Astrocyte (in vitro differentiated cells and primary cell): Measurements from ENCODE around the gene UVRAG. TPM values are rescaled to one million over a fixed set of nuclear protein-coding genes. Genes with fewer than 3 reads are reported as not detected.

Experiments
- DNase-seq: peaks from one replicate; pipeline ENCODE4 v3.0.0-alpha.2; 2010; ENCODE audit warnings: low read depth
- FAIRE-seq: peaks from 2 replicates; lab custom pipeline; 2011; peaks lifted over from hg19 to GRCh38; lab: Jason Lieb, UNC
- H2AFZ ChIP-seq: 2 replicates; pipeline ENCODE4 v1.6.0; 2012; ENCODE audit warnings: low read depth, low read length, inconsistent platforms
- H3K27ac ChIP-seq: 2 replicates; pipeline ENCODE4 v1.5.1; 2011; ENCODE audit warnings: low read depth, low read length, inconsistent platforms
- H3K27me3 ChIP-seq: 2 replicates; pipeline ENCODE4 v1.6.0; 2011; ENCODE audit warnings: low read length, inconsistent platforms; ENCODE audit not compliant: insufficient read depth
- H3K36me3 ChIP-seq: 2 replicates; pipeline ENCODE4 v1.5.1; 2011; ENCODE audit warnings: low read length, inconsistent platforms; ENCODE audit not compliant: insufficient read depth
- H3K4me1 ChIP-seq: 2 replicates; pipeline ENCODE4 v1.5.1; 2011; ENCODE audit warnings: low read length, inconsistent platforms; ENCODE audit not compliant: insufficient read depth
- H3K4me2 ChIP-seq: 2 replicates; pipeline ENCODE4 v1.6.0; 2012; ENCODE audit warnings: low read length, inconsistent platforms
- H3K4me3 ChIP-seq: 2 replicates; pipeline ENCODE4 v1.5.1; 2011; ENCODE audit warnings: low read depth, mild to moderate bottlenecking, low read length, inconsistent platforms; ENCODE audit not compliant: insufficient read depth
- H3K79me2 ChIP-seq: 2 replicates; pipeline ENCODE4 v1.6.0; 2012; ENCODE audit warnings: mild to moderate bottlenecking, low read length, inconsistent platforms; ENCODE audit not compliant: insufficient read depth
- H3K9ac ChIP-seq: 2 replicates; pipeline ENCODE4 v1.6.0; 2012; ENCODE audit warnings: mild to moderate bottlenecking, low read length, inconsistent platforms
- H3K9me3 ChIP-seq: 2 replicates; pipeline ENCODE4 v1.5.1; 2012; ENCODE audit warnings: low read depth, mild to moderate bottlenecking, low read length, inconsistent platforms; ENCODE audit not compliant: insufficient read depth
- H4K20me1 ChIP-seq: 2 replicates; pipeline ENCODE4 v1.6.0; 2012; ENCODE audit warnings: low read length, inconsistent platforms; ENCODE audit not compliant: insufficient read depth
- H3K27ac Mint-ChIP-seq: one replicate; pipeline ENCODE4 v1.8.0; 2021; ENCODE audit warnings: mild to moderate bottlenecking, mixed read lengths; ENCODE audit not compliant: unreplicated experiment
- H3K27me3 Mint-ChIP-seq: one replicate; pipeline ENCODE4 v1.8.0; 2021; ENCODE audit warnings: low read depth, mixed read lengths; ENCODE audit not compliant: unreplicated experiment
- H3K36me3 Mint-ChIP-seq: one replicate; pipeline ENCODE4 v1.8.0; 2021; ENCODE audit warnings: low read depth, mixed read lengths; ENCODE audit not compliant: unreplicated experiment
- H3K4me1 Mint-ChIP-seq: one replicate; pipeline ENCODE4 v1.8.0; 2021; ENCODE audit warnings: low read depth, mixed read lengths; ENCODE audit not compliant: unreplicated experiment
- H3K4me3 Mint-ChIP-seq: one replicate; pipeline ENCODE4 v1.8.0; 2021; ENCODE audit warnings: mild to moderate bottlenecking, moderate library complexity, mixed read lengths; ENCODE audit not compliant: unreplicated experiment
- H3K9me3 Mint-ChIP-seq: one replicate; pipeline ENCODE4 v1.8.0; 2021; ENCODE audit warnings: mild to moderate bottlenecking, mixed read lengths; ENCODE audit not compliant: unreplicated experiment
- EZH2 ChIP-seq: IDR thresholded peaks from 2 replicates; pipeline ENCODE4 v1.6.1; 2012; ENCODE audit warnings: mild to moderate bottlenecking, low read length, inconsistent platforms; ENCODE audit not compliant: insufficient read depth
- total RNA-seq: library from RNA; stranded (reverse); gene quantifications from 2 replicates; pipeline ENCODE4 v1.2.1, GENCODE V29; 2021
- TF ChIP-seq, protein P1 (sequence below): IDR thresholded peaks from 2 replicates; pipeline ENCODE4 v1.5.1; 2011; ENCODE audit warnings: low read depth, mild to moderate bottlenecking, inconsistent platforms, low read length, moderate library complexity; ENCODE audit not compliant: insufficient read depth

UVRAG gene
- total RNA-seq, 1 donor from 2014 or later = 15.3 TPM

DNA sequence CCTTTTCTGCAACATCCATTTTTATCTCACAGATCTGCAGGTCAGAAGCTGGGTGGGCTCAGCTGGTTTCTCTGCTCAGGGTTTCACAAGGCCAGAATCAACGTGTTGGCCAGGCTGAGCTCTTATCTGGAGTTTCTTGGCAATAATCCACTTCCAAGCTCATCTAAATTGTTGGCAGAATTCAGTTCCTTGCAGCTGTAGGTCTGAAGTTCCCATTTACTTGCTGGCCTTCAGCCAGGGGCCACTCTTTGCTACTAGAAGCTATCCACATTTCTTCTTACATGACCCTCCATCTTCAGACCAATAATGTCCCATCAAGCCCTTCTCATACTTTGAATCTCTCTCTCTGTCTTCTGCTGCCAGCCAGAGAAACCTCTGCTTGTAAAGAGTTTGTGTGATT, 287.8 kb downstream of the UVRAG start:
- Mint-ChIP-seq H3K4me1 (no peaks in the 10 kb centered on the region), H3K27ac (no peak overlapping the region), H3K9me3 (no peaks in the 10 kb centered on the region), H3K27me3 (no peaks in the 10 kb centered on the region), H3K36me3 (no peaks in the 10 kb centered on the region), H3K4me3 (no peak overlapping the region)
- Histone ChIP-seq H3K36me3 (no peaks in the 10 kb centered on the region), H3K27me3 (no peaks in the 10 kb centered on the region), H3K4me3 (no peak overlapping the region), H2AFZ (no peak overlapping the region), H3K27ac (no peak overlapping the region), H3K9me3 (no peaks in the 10 kb centered on the region), H3K9ac (no peak overlapping the region), H4K20me1 (no peaks in the 10 kb centered on the region), H3K4me2 (no peak overlapping the region), H3K79me2 (no peaks in the 10 kb centered on the region), H3K4me1 (no peaks in the 10 kb centered on the region)
- FAIRE-seq = no peak
- DNase-seq = peak; percentile 58
- TF ChIP-seq, protein P1, sequence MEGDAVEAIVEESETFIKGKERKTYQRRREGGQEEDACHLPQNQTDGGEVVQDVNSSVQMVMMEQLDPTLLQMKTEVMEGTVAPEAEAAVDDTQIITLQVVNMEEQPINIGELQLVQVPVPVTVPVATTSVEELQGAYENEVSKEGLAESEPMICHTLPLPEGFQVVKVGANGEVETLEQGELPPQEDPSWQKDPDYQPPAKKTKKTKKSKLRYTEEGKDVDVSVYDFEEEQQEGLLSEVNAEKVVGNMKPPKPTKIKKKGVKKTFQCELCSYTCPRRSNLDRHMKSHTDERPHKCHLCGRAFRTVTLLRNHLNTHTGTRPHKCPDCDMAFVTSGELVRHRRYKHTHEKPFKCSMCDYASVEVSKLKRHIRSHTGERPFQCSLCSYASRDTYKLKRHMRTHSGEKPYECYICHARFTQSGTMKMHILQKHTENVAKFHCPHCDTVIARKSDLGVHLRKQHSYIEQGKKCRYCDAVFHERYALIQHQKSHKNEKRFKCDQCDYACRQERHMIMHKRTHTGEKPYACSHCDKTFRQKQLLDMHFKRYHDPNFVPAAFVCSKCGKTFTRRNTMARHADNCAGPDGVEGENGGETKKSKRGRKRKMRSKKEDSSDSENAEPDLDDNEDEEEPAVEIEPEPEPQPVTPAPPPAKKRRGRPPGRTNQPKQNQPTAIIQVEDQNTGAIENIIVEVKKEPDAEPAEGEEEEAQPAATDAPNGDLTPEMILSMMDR = no peak
- no peak for TF ChIP-seq EZH2

DNA sequence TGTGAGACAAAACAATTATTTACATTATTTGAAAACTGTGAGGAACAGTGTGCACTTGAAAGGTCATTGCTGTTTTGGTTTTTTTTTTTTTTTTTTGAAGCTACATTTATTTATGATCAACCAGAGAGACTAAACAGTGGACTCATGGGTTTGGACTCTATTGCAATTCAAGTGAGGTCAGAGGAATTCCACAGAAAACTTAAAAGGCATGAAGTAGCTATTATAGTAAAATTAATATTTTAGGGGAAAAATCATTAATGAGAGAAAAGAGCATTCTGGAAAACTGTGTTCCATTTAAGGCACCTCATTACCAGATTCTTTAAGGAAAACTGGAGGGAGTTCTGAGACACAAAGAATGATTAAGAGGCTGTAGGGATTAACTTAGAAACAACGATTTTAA, 288.4 kb downstream of the UVRAG start:
- Histone ChIP-seq H3K27me3 (no peaks in the 10 kb centered on the region), H3K27ac (no peak overlapping the region), H4K20me1 (no peaks in the 10 kb centered on the region), H3K9me3 (no peaks in the 10 kb centered on the region), H3K4me1 (no peaks in the 10 kb centered on the region), H3K36me3 (no peaks in the 10 kb centered on the region), H3K9ac (no peak overlapping the region), H3K4me3 (no peak overlapping the region), H2AFZ (no peak overlapping the region), H3K79me2 (no peaks in the 10 kb centered on the region), H3K4me2 (no peak overlapping the region)
- Mint-ChIP-seq H3K9me3 (no peaks in the 10 kb centered on the region), H3K36me3 (no peaks in the 10 kb centered on the region), H3K27ac (no peak overlapping the region), H3K4me3 (no peak overlapping the region), H3K27me3 (no peaks in the 10 kb centered on the region), H3K4me1 (no peaks in the 10 kb centered on the region)
- no peak for TF ChIP-seq EZH2
- DNase-seq (no peak), FAIRE-seq (no peak)

DNA sequence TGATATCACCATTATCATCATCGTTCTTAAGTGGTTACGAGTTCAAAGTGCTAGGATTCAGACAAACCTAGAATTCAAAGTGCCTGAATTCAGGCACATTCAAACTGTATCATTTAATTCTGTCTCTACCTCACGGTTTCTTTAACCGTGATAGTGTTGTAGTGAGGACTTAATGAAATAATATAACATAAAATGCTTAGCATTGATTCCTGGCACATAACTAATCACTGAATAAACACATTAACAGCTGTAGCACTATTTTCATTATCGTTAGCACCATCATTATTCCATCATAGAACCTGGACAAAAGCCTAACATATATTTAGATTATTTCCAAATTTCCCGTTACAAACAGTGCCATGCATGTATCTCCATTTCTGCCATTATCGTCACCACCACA, 289.3 kb downstream of the UVRAG start:
- TF ChIP-seq, protein P1 = no peak
- no peak for TF ChIP-seq EZH2
- no peak overlapping the region for H3K4me2 ChIP-seq
- no peak overlapping the region for H3K27ac ChIP-seq
- Mint-ChIP-seq H3K36me3 (no peaks in the 10 kb centered on the region), H3K9me3 (no peaks in the 10 kb centered on the region), H3K27ac (no peak overlapping the region), H3K27me3 (no peaks in the 10 kb centered on the region), H3K4me1 (no peaks in the 10 kb centered on the region), H3K4me3 (no peak overlapping the region)
- H3K4me1 ChIP-seq = no peaks in the 10 kb centered on the region
- H3K27me3 ChIP-seq = no peaks in the 10 kb centered on the region
- no peaks in the 10 kb centered on the region for H3K9me3 ChIP-seq
- no peak overlapping the region for H2AFZ ChIP-seq
- no peaks in the 10 kb centered on the region for H3K79me2 ChIP-seq
- FAIRE-seq (no peak), DNase-seq (no peak)
- no peak overlapping the region for H3K9ac ChIP-seq
- no peak overlapping the region for H3K4me3 ChIP-seq
- no peaks in the 10 kb centered on the region for H3K36me3 ChIP-seq
- H4K20me1 ChIP-seq = no peaks in the 10 kb centered on the region
